DMS 273 (cell line): ENCODE measurements around the gene KCTD20.

Experiments used
- DNase-seq: peaks from one replicate; lab custom pipeline; 2025; ENCODE audit not compliant: unreplicated experiment; lab: John Stamatoyannopoulos, UW

Gene KCTD20

GRCh38 chr6:36492092-36492491 lies 49.3 kb downstream of the KCTD20 start:
- DNase-seq: peak; percentile 40

GRCh38 chr6:36492621-36493020 lies 49.8 kb downstream of the KCTD20 start:
- no peak for DNase-seq

- no peak for DNase-seq
Observed at GRCh38 chr6:36493319-36493718, 50.5 kb downstream of the KCTD20 start.

GRCh38 chr6:36493859-36494258 lies 51.1 kb downstream of the KCTD20 start:
- DNase-seq: no peak

GRCh38 chr6:36495086-36495485 lies 52.3 kb downstream of the KCTD20 start:
- no peak for DNase-seq

GRCh38 chr6:36499918-36500317 lies 57.1 kb downstream of the KCTD20 start:
- DNase-seq: no peak

- no peak for DNase-seq
Observed at GRCh38 chr6:36501686-36502085, 58.9 kb downstream of the KCTD20 start.

- no peak for DNase-seq
Observed at GRCh38 chr6:36504181-36504580, 61.4 kb downstream of the KCTD20 start.

- DNase-seq: no peak
Observed at GRCh38 chr6:36504982-36505381, 62.2 kb downstream of the KCTD20 start.

GRCh38 chr6:36505744-36506534 lies 63.1 kb downstream of the KCTD20 start:
- no peak for DNase-seq

- DNase-seq: no peak
Observed at GRCh38 chr6:36506611-36507010, 63.8 kb downstream of the KCTD20 start.

- no peak for DNase-seq
Observed at GRCh38 chr6:36508532-36508931, 65.7 kb downstream of the KCTD20 start.

- DNase-seq: no peak
Observed at GRCh38 chr6:36510365-36510764, 67.6 kb downstream of the KCTD20 start.

- DNase-seq: no peak
Observed at GRCh38 chr6:36514554-36515456, 72.0 kb downstream of the KCTD20 start.

GRCh38 chr6:36515844-36516243 lies 73.0 kb downstream of the KCTD20 start:
- no peak for DNase-seq

- peak; percentile 15 for DNase-seq
Observed at GRCh38 chr6:36516559-36516958, 73.8 kb downstream of the KCTD20 start.

GRCh38 chr6:36516988-36517387 lies 74.2 kb downstream of the KCTD20 start:
- peak; percentile 20 for DNase-seq

GRCh38 chr6:36517408-36517807 lies 74.6 kb downstream of the KCTD20 start:
- no peak for DNase-seq

- DNase-seq: no peak
Observed at GRCh38 chr6:36519352-36519751, 76.6 kb downstream of the KCTD20 start.

- DNase-seq: no peak
Observed at GRCh38 chr6:36523451-36523850, 80.7 kb downstream of the KCTD20 start.

GRCh38 chr6:36523936-36524499 lies 81.2 kb downstream of the KCTD20 start:
- DNase-seq: no peak

GRCh38 chr6:36524871-36525270 lies 82.1 kb downstream of the KCTD20 start:
- DNase-seq: no peak
